ENCODE results near the gene ZNF248.

Gene ZNF248

GRCh38 chr10:37737336-37737735 lies 120.1 kb downstream of the ZNF248 start:
- no peak for ATAC-seq
- no peak for TF ChIP-seq ISL1 (CRISPR knock-in tag; IDR thresholded peaks at IDR 0.05)

GRCh38 chr10:37736120-37736519 lies 121.3 kb downstream of the ZNF248 start:
- TF ChIP-seq BACH2 (CRISPR knock-in tag; IDR thresholded peaks at IDR 0.05; ENCODE audit: borderline replicate concordance): no peak
- no peak for TF ChIP-seq TCF4 (CRISPR knock-in tag; IDR thresholded peaks at IDR 0.05; ENCODE audit: borderline replicate concordance)
- no peak for TF ChIP-seq CSRNP3 (CRISPR knock-in tag; IDR thresholded peaks at IDR 0.05)
- no peak for TF ChIP-seq ARNTL (CRISPR knock-in tag; IDR thresholded peaks at IDR 0.05; ENCODE audit: borderline replicate concordance, low read depth)
- no peak for ATAC-seq

- no peak for ATAC-seq
- TF ChIP-seq TOX (CRISPR knock-in tag; IDR thresholded peaks at IDR 0.05; ENCODE audit: borderline replicate concordance) (no peak), ZFP3 (CRISPR knock-in tag; IDR thresholded peaks at IDR 0.05) (no peak), ESRRG (CRISPR knock-in tag; IDR thresholded peaks at IDR 0.05) (no peak), ISL1 (CRISPR knock-in tag; IDR thresholded peaks at IDR 0.05) (no peak)
Observed at GRCh38 chr10:37734971-37735370, 122.4 kb downstream of the ZNF248 start.
